Esophagus muscularis mucosa (tissue), 4 donors: ENCODE results near the gene AKAP12.

ENCODE experiments used
- EP300 ChIP-seq: sonication (generic); formaldehyde crosslinking; IDR thresholded peaks from one replicate; pipeline ENCODE4 v1.6.1; 2017; ENCODE audit warnings: antibody characterized with exemption
- POLR2A ChIP-seq: fragments of 450-650 bp; IDR thresholded peaks from one replicate; pipeline ENCODE4 v1.6.1; 2017; ENCODE audit warnings: antibody characterized with exemption, moderate library complexity, mild to moderate bottlenecking, low read depth
- TF ChIP-seq, protein P1 (sequence below), 3 experiments: fragments of 200-600 bp in 2 of 3; fragments of 450-650 bp in 1 of 3; sonication (generic) in 2 of 3; IDR thresholded peaks; one replicate each; pipeline ENCODE4 v1.5.1; 2017 to 2019; ENCODE audit warnings: antibody characterized with exemption in 3 of 3, mild to moderate bottlenecking in 2 of 3, moderate library complexity in 1 of 3

DNA sequence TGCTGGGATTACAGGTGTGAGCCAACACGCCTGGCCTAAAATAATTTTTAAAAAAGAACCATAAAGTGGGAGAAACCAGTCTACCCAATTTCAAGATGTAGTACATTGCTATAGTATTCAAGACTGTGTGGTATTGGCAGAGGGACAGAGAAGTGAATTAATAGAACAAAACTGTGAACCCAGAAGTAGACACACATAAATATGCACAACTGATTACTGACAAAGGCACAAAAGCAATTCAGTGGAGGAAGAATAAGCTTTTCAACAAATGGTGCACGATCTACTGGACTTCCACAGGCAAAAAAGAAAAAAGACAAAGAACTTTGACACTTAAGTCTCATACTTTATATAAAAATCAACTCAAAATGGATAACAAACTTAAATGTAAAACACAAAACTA lies 136.1 kb downstream of the AKAP12 start:
- TF ChIP-seq, protein P1, sequence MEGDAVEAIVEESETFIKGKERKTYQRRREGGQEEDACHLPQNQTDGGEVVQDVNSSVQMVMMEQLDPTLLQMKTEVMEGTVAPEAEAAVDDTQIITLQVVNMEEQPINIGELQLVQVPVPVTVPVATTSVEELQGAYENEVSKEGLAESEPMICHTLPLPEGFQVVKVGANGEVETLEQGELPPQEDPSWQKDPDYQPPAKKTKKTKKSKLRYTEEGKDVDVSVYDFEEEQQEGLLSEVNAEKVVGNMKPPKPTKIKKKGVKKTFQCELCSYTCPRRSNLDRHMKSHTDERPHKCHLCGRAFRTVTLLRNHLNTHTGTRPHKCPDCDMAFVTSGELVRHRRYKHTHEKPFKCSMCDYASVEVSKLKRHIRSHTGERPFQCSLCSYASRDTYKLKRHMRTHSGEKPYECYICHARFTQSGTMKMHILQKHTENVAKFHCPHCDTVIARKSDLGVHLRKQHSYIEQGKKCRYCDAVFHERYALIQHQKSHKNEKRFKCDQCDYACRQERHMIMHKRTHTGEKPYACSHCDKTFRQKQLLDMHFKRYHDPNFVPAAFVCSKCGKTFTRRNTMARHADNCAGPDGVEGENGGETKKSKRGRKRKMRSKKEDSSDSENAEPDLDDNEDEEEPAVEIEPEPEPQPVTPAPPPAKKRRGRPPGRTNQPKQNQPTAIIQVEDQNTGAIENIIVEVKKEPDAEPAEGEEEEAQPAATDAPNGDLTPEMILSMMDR (IDR thresholded peaks at IDR 0.05), result no peak
- TF ChIP-seq POLR2A, result no peak
- no peak for TF ChIP-seq EP300
